Upper lobe of left lung (tissue), 6 donors: ENCODE data around the gene RIMBP2. TPM values are rescaled to one million over a fixed set of nuclear protein-coding genes. Genes with fewer than 3 reads are reported as not detected.
A peak's percentile ranks its signal among the peaks of the same experiment; 100 is the strongest.

Experiments used
- ATAC-seq, 2 donors: fragments of 200-7000 bp; cut with Tn5 transposase; one replicate each; pipeline ENCODE4 v1.9.1; 2022; ENCODE audit warnings: mild to moderate bottlenecking in 2 of 2, moderate library complexity in 2 of 2; ENCODE audit not compliant: low FRiP score in 2 of 2
- DNase-seq, 2 donors: peaks; one replicate each; pipeline ENCODE4 v3.0.0-alpha.2; 2019 to 2020
- H3K27ac ChIP-seq, 4 donors: fragments of 200-600 bp; sonication (generic); one replicate each; pipeline ENCODE4 v1.5.1; 2016 to 2019
- H3K27me3 ChIP-seq, 4 donors: fragments of 200-600 bp; sonication (generic); one replicate each; pipeline ENCODE4 v1.5.1; 2017 to 2019
- H3K36me3 ChIP-seq, 4 donors: fragments of 200-600 bp; sonication (generic); one replicate each; pipeline ENCODE4 v1.5.1; 2016 to 2019
- H3K4me1 ChIP-seq, 4 donors: fragments of 200-600 bp; sonication (generic); one replicate each; pipeline ENCODE4 v1.5.1; 2018 to 2019
- H3K4me3 ChIP-seq, 4 donors: fragments of 200-600 bp; sonication (generic); one replicate each; pipeline ENCODE4 v1.5.1; 2017 to 2019; ENCODE audit warnings: mild to moderate bottlenecking in 2 of 4, moderate library complexity in 1 of 4
- H3K9me3 ChIP-seq, 4 donors: fragments of 200-600 bp; sonication (generic); one replicate each; pipeline ENCODE4 v1.5.1; 2018 to 2019
- EP300 ChIP-seq, 4 donors: sonication (generic); formaldehyde crosslinking; IDR thresholded peaks; one replicate each; pipeline ENCODE4 v1.5.1; 2017; ENCODE audit warnings: antibody characterized with exemption in 4 of 4, control low read depth in 2 of 4
- POLR2A ChIP-seq, 4 donors: fragments of 450-650 bp; IDR thresholded peaks; one replicate each; pipeline ENCODE4 v1.5.1; 2016 to 2017; ENCODE audit warnings: antibody characterized with exemption in 4 of 4, mild to moderate bottlenecking in 2 of 4
- POLR2AphosphoS5 ChIP-seq, 2 donors: sonication (generic); formaldehyde crosslinking; IDR thresholded peaks; one replicate each; pipeline ENCODE4 v1.5.1; 2017; ENCODE audit warnings: antibody characterized with exemption in 2 of 2
- WGBS, 2 donors: methylation state at CpG; one replicate each; pipeline ENCODE4 v1.1.5; 2017 to 2018; 5-methylcytosine and 5-hydroxymethylcytosine counted together
- total RNA-seq, 6 donors: library from RNA; depleted of rRNA in 4 of 6; stranded (reverse); fragments of >200 nt in 4 of 6; gene quantifications; one replicate each; pipeline versions ENCODE4 v1.1.0 to v1.2.1, GENCODE V29; 2016 to 2021
- TF ChIP-seq, protein P1 (sequence below), 6 experiments: fragments of 450-650 bp in 4 of 6; fragments of 200-600 bp in 2 of 6; sonication (generic) in 2 of 6; IDR thresholded peaks; one replicate each; pipeline ENCODE4 v1.5.1; 2016 to 2019; ENCODE audit warnings: antibody characterized with exemption in 6 of 6
- donor health status: DM: no; HTN: no; CAD: no; lungs with moderate emphysema.
- donor health status: DM: no; HTN: yes; CAD: no; lungs with severe emphysema.

The RIMBP2 gene
- total RNA-seq, 6 donors from 2014 or later, result 0.23 to 3.9 (median 0.44) TPM; not detected in 1

DNA sequence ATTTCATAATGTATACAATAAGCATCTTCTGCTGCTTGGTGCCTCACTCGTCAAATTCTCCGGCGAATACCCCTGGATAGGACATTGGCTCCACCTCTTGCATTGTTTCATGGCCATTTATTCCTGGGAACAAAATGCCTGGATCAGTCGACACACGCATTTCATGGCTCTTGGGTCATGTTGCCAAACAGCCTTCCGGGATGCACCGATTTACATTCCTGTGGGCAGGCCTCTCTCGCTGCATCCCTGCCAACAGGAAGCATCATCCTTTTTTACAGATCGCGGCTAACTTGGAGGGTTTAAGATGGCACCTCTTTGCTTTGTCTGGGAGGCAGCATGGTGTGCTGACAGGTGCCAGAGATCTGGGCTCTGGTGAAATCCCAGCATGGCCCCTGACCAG lies 32.7 kb upstream of the RIMBP2 start:
- Histone ChIP-seq H3K27ac (no peak overlapping the region), H3K4me3 (no peak overlapping the region), H3K9me3 (no peaks in the 10 kb centered on the region), H3K4me1 (peaks cover 0 to 6% (median 0%) of the 10 kb centered on the region in 4 donors), H3K36me3 (no peaks in the 10 kb centered on the region), H3K27me3 (no peaks in the 10 kb centered on the region)
- no peak for DNase-seq
- WGBS, 2 donors, result 63 to 68% methylated on average over 10 of the region's 10 CpGs
- no peak for ATAC-seq
- TF ChIP-seq EP300 (IDR thresholded peaks at IDR 0.05) (no peak), POLR2A (IDR thresholded peaks at IDR 0.05) (no peak)
- TF ChIP-seq, protein P1, sequence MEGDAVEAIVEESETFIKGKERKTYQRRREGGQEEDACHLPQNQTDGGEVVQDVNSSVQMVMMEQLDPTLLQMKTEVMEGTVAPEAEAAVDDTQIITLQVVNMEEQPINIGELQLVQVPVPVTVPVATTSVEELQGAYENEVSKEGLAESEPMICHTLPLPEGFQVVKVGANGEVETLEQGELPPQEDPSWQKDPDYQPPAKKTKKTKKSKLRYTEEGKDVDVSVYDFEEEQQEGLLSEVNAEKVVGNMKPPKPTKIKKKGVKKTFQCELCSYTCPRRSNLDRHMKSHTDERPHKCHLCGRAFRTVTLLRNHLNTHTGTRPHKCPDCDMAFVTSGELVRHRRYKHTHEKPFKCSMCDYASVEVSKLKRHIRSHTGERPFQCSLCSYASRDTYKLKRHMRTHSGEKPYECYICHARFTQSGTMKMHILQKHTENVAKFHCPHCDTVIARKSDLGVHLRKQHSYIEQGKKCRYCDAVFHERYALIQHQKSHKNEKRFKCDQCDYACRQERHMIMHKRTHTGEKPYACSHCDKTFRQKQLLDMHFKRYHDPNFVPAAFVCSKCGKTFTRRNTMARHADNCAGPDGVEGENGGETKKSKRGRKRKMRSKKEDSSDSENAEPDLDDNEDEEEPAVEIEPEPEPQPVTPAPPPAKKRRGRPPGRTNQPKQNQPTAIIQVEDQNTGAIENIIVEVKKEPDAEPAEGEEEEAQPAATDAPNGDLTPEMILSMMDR (IDR thresholded peaks at IDR 0.05), result no peak

- no peaks in the 10 kb centered on the region for H3K36me3 ChIP-seq
- H3K27me3 ChIP-seq, result no peaks in the 10 kb centered on the region
- peaks cover 0 to 6% (median 0%) of the 10 kb centered on the region in 4 donors for H3K4me1 ChIP-seq
- peak; percentile 75 to 91 for ATAC-seq
- H3K27ac ChIP-seq, result no peak overlapping the region
- no peaks in the 10 kb centered on the region for H3K9me3 ChIP-seq
- peak in 1 of 2 donors; percentile 66 for DNase-seq
- 6 to 9% methylated on average over 13 of the region's 13 CpGs for WGBS, 2 donors
- TF ChIP-seq, protein P1 (IDR thresholded peaks at IDR 0.05), result peak; percentile 40 to 73 (median 66)
- TF ChIP-seq EP300 (IDR thresholded peaks at IDR 0.05), result no peak
- H3K4me3 ChIP-seq, result no peak overlapping the region
Measured at GRCh38 chr12:130747867-130748740, 32.0 kb upstream of the RIMBP2 start.

GRCh38 chr12:130746546-130746945 lies 30.4 kb upstream of the RIMBP2 start:
- no peak overlapping the region for H3K4me3 ChIP-seq
- H3K36me3 ChIP-seq, result no peaks in the 10 kb centered on the region
- H3K4me1 ChIP-seq, result peaks cover 0 to 6% (median 0%) of the 10 kb centered on the region in 4 donors
- no peaks in the 10 kb centered on the region for H3K27me3 ChIP-seq
- no peak overlapping the region for H3K27ac ChIP-seq
- ATAC-seq (no peak), DNase-seq (no peak)
- H3K9me3 ChIP-seq, result no peaks in the 10 kb centered on the region
- 55 to 63% methylated on average over 9 of the region's 9 CpGs for WGBS, 2 donors
- no peak for TF ChIP-seq POLR2AphosphoS5 (IDR thresholded peaks at IDR 0.05)
- no peak for TF ChIP-seq POLR2A (IDR thresholded peaks at IDR 0.05)
- TF ChIP-seq, protein P1 (IDR thresholded peaks at IDR 0.05), result no peak
- TF ChIP-seq EP300 (IDR thresholded peaks at IDR 0.05), result no peak

GRCh38 chr12:130745921-130746320 lies 29.8 kb upstream of the RIMBP2 start:
- no peak for ATAC-seq

More at GRCh38 chr12:130745921-130746320, 29.8 kb upstream of the RIMBP2 start:
- WGBS, 2 donors, result 90 to 92% methylated on average over 4 of the region's 4 CpGs
- DNase-seq, result no peak
- TF ChIP-seq EP300 (IDR thresholded peaks at IDR 0.05) (no peak), POLR2A (IDR thresholded peaks at IDR 0.05) (no peak), POLR2AphosphoS5 (IDR thresholded peaks at IDR 0.05) (no peak)
- TF ChIP-seq, protein P1 (IDR thresholded peaks at IDR 0.05), result no peak
- H3K36me3 ChIP-seq, result no peaks in the 10 kb centered on the region
- no peak overlapping the region for H3K4me3 ChIP-seq
- H3K27me3 ChIP-seq, result no peaks in the 10 kb centered on the region
- no peak overlapping the region for H3K27ac ChIP-seq
- no peaks in the 10 kb centered on the region for H3K9me3 ChIP-seq
- peaks cover 0 to 6% (median 0%) of the 10 kb centered on the region in 4 donors for H3K4me1 ChIP-seq
